Stimulated activated CD4-positive, alpha-beta T cell treated with anti-CD3 and anti-CD28 coated beads, Interleukin-2, amount 100 ng/mL, for 48 hours (primary cell): ENCODE measurements around the gene GPR33.
"Not testable (repeated sequence)": the region's sequence is repeated elsewhere in the genome, so short reads cannot be mapped to it uniquely, and the experiment has no call there.

Experiments used
- DNase-seq, 2 donors: peaks; one replicate each; pipeline ENCODE4 v3.0.0-alpha.2; 2020

The GPR33 gene

DNA sequence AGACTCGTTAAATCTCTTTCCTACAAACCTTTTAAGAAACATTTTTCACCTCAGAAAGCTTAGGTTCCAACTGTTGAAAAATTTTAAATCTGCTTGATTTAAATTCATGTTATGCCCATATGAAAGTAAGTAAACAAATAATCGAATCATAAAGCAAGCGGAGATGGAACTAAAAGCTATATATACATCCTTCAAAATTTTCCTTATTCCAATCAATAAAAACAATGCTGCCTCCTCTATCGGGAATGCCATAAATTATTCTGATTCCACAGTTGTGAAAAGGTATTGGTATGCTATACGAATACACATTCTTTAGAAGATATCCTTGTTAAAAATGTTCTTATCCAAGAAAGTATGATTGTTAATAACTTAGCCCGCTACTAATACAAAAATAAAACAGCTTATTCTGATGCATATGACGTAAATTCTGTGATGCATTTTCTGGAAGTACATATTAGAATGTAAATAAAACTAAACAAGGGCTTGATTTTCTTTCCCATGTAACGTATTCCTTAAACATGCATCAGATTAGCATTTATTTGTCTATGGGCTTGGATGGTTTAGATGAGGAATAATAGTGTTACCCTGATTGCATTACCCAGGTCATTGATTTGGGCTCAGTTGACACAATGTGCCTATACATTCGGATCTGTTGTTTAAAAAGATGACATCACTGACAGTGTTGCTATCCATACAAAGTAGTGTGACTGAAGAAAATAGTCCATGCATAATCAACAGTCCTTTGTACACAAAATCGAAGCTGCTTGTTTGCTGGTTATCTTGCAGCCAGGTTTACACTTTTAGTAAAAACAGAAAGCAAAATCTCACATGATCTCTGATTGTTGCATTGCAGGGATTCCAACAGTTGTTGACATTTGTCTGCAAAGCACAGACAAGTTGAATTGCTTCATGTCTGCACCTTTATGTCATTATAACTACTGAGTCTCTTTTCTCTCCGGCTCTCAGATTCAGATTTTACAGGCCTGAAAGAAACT, 29.9 kb downstream of the GPR33 start:
- DNase-seq, result no peak

DNA sequence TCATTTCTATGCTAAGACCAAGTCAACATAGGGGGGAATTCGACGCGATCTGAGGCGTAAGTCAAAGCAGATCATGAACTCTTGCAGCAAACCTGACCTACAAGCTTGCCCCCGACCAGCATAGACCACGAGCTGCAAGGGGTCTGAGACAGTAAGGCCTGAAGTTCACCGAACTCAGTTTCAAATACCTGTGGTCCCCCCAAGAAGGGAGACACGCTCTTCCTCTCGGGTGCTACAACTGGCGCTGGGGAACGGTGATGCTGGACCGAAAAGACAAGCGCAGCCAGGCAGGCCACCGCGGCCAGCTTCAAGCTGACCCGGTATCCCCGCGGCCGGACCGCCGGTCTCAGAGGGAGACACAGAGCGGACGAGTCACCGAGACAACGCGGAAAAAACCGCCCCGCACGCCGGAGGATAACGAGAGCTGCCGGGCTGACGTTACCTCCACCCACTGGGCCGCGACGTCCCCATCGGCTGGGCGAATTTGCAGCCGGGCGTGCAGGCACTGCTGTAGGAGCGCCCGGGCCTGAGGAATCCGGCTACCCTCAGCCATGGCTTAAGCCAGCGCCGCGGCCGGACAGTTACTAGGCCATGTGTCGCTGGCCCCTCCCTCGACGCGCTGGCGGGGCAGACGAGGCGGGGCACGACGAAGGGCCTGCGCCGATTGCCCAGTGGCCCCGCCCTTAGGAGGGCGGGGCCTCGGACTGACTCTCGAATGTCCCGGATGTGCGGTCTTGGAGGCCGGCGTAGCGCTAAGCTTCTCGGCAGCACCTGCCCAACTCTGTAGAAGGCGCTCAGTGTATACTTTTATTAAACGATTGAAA, 30.8 kb downstream of the GPR33 start, which contains the start of gene DTD2:
DTD2 (minus strand) TSS at position 666 of the 824 bp plus-strand sequence; CDS start at position 553, 113 bp downstream.
- DNase-seq, result peak; percentile 88 to 89

DNA sequence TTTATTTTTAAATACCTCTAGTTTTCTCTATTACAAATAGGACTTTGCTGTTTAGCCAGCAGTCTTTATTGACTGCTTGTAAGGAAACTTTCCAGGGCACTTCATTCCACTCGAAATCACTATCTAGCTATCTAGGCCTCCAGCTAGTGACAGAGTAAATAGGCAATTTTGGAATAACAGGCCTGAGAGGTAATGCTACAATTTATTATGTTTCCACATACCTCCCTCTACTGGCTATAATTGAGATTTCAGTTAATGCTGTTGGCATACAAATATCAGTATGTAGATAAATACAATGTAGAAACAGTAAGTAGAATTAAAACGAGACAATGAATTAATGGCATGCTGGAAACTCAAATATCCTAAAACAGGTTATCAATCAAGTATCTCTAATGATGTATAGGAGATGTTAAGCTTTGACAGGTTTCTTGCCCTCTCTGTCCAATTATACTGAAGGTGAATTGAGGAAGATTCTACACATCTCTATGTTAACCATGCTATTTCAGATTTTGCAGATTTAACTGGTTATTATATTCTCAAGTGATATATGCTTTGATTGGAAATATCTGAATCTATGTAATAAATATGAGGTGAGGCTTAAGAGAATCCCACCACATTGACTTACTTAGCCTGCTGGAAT, 37.7 kb downstream of the GPR33 start:
- DNase-seq, result no peak

DNA sequence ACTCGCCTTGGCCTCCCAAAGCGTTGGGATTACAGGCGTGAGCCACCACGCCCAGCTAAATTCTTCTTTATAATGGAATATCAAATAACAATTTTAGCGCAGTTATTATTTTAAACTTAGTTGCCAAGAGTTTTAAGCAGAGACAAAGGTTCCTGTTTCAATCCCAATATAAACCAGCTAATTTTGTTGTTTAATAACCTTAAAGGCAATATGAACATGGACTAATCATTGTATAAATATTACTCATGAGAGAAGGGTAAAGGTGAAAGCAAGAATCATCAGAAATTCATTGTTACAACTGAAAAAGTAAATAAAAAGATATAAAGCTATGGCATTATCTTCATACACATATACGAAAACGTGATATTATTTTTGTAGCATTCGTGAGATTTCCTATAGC, 38.7 kb downstream of the GPR33 start:
- DNase-seq, result no peak

DNA sequence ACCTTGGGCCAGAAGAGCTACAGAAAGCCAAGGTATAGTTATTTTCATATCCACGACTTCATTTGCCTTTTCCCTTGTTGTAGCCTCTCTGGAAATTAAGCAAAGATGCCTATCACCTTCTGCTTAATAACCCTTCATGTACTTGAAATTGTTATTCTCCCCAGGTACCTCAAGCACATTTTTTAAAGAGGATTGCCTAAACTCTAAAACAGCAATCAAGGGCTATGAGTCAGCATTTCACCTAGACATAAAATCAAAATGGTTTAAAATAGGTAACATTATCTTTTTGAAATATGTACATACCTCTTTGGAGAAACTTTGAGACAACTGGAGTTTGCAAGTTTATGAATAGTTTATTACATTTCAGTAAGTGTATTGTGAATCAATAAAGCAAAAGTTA, 42.1 kb downstream of the GPR33 start:
- no peak for DNase-seq

DNA sequence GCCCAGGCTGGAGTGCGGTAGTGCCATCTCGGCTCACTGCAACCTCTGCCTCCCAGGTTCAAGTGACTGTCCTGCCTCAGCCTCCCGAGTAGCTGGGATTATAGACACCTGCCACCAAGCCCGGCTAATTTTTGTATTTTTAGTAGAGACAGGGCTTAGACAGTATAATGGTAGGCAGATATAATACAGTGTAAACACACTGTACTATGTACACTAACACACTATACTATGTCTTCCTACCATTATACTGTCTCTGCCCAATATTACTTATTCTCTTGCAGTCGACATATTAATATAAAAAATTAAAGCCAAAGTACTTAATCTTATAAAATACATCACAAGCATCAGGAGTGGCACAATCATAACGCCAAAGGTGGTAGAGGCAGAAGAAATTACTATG, 45.6 kb downstream of the GPR33 start:
- no peak for DNase-seq

DNA sequence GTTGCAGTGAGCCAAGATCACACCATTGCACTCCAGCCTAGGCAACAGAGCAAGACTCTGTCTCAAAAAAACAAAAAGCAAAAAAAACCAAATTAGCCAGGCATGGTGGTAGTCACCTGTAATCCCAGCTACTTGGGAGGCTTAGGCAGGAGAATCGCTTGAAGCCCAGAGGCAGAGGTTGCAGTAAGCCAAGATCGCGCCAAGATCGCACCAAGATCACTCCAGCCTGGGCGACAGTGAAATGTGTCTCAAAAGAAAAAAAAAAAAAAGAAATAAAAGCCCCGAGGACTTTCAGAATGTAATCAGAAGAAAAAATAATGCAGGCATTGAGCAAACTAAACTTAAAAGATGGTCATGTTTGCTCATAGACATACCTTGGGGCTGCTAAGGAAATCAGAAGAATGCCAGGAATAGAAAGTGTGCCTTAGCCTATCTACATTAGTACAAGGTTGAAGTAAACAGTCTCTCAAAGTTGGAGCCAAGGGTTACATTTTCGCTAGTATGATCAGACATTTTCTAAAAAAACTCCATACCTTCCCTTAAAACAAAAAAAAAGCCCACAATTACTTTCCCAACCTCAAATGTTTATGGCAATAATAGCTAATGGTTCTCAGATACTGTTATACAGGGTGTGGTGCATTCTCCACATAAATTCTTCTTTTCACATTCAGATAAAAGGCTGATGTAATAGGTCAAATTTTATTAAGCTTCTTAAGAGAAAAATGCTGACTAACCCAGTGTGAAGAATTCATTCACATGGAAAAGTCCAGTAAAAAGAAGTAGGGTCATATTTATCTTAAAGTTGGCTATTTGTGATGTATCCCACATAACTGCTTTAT, 46.3 kb downstream of the GPR33 start:
- no peak for DNase-seq

DNA sequence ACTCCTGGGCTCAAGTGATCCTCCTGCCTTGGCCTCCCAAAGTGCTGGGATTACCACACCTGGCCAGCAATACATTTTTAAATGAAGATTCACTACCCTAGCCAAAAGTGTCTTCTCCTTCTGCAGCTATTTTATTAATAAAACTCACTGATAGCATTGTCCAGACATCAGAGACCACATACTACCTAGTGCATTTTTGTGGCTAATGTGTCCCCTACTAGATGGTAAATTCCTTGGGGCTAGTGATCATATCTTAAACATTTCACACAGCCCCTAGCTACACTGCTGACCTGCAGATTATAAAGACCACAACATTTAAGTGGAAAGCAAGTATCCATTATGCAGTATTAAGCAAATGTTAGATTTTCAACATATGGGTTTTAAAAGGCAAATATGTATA, 47.6 kb downstream of the GPR33 start:
- no peak for DNase-seq

DNA sequence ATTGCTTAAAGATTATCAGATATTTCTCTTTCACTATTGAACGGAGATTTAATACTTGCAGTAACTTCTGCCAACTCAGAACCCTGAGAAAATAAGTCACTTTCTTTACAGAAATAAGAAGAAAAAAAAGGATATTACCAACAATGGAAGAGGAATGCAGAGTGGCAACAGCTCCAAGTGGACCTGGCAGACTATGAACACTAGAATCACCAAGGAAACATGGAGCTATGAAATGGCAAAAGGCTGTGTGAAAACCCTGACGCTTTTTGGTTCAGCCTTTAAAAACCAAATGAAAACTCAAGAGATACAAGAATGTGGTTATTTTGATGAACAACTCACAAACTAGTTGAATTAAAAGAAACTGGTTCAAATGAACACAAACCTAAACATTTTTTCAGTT, 48.3 kb downstream of the GPR33 start:
- no peak for DNase-seq

DNA sequence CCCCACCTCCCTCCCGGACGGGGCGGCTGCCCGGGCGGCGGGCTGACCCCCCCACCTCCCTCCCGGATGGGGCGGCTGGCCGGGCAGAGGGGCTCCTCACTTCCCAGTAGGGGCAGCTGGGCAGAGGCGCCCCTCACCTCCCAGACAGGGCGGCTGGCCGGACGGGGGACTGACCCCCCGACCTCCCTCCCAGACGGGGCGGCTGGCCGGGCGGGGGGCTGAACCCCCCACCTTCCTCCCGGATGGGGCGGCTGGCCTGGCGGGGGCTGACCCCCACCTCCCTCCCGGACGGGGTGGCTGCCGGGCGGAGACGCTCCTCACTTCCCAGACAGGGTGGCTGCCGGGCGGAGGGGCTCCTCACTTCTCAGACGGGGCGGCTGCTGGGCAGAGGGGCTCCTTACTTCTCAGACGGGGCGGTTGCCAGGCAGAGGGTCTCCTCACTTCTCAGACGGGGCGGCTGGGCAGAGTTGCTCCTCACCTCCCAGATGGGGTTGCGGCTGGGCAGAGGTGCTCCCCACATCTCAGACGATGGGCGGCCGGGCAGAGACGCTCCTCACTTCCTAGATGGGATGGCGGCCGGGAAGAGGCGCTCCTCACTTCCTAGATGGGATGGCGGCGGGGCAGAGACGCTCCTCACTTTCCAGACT, 50.7 kb downstream of the GPR33 start:
- not testable (repeated sequence) for DNase-seq

DNA sequence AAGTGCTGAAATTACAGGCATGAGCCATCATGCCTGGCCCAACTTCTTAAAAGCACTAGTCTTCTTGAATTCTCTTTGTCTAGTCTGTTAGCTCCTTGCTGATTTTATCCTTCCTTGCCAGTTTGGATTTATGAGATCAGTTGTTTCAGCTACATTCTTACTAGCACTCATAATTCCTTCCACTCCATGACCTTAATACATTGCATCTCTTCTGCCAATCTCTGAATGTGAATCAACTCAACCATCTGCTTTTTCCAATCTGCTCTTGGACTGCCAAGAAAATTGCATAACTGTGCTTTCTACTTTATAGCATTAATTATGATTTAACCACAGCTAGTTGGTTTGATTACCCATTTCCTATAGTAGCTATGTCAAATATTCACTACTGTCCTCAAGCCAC, 52.6 kb downstream of the GPR33 start:
- no peak for DNase-seq
